Breast epithelium (tissue), 4 donors: ENCODE measurements around the gene GPN3. TPM values are rescaled to one million over a fixed set of nuclear protein-coding genes. Genes with fewer than 3 reads are reported as not detected.

Experiments
- DNase-seq, 2 donors: peaks; one replicate each; pipeline ENCODE4 v3.0.0-alpha.2; 2019; ENCODE audit warnings: low spot score in 2 of 2
- H3K27ac ChIP-seq, 2 donors: fragments of 200-600 bp; sonication (generic) in 1 of 2; one replicate each; pipeline ENCODE4 v1.5.1; 2016 to 2019; ENCODE audit warnings: mild to moderate bottlenecking in 1 of 2
- H3K27me3 ChIP-seq, 2 donors: fragments of 200-600 bp; sonication (generic) in 1 of 2; one replicate each; pipeline versions ENCODE4 v1.5.1 to v1.6.0; 2017 to 2019; ENCODE audit warnings: control low read depth in 1 of 2, mild to moderate bottlenecking in 1 of 2
- H3K36me3 ChIP-seq: fragments of 200-600 bp; one replicate; pipeline ENCODE4 v1.5.1; 2019
- H3K4me1 ChIP-seq, 2 donors: fragments of 200-600 bp; sonication (generic); one replicate each; pipeline ENCODE4 v1.5.1; 2016 to 2019; ENCODE audit warnings: control low read depth in 1 of 2
- H3K4me3 ChIP-seq, 3 donors: fragments of 200-600 bp; sonication (generic); 1 replicate in 2 of 3; 2 replicates in 1 of 3; pipeline ENCODE4 v1.5.1; 2016 to 2019; ENCODE audit warnings: mild to moderate bottlenecking in 3 of 3, moderate library complexity in 2 of 3
- H3K9me3 ChIP-seq, 2 donors: fragments of 200-600 bp; sonication (generic) in 1 of 2; one replicate each; pipeline ENCODE4 v1.5.1; 2016 to 2019; ENCODE audit warnings: control low read depth in 1 of 2
- CTCF ChIP-seq, 3 donors: fragments of 450-650 bp; IDR thresholded peaks; one replicate each; pipeline ENCODE4 v1.5.1; 2016 to 2017; ENCODE audit warnings: antibody characterized with exemption in 3 of 3, mild to moderate bottlenecking in 3 of 3, moderate library complexity in 3 of 3
- POLR2A ChIP-seq: fragments of 450-650 bp; IDR thresholded peaks from one replicate; pipeline ENCODE4 v1.6.1; 2016; ENCODE audit warnings: antibody characterized with exemption, mild to moderate bottlenecking, moderate library complexity
- POLR2AphosphoS5 ChIP-seq, 3 donors: sonication (generic); formaldehyde crosslinking; IDR thresholded peaks; one replicate each; pipeline ENCODE4 v1.6.1; 2017; ENCODE audit warnings: antibody characterized with exemption in 3 of 3
- intact Hi-C: fragments of 100-400 bp; cut with DNase I; formaldehyde crosslinking; loops from one replicate; pipeline ENCODE4 v1.15.1; 2023; ENCODE audit warnings: low total_unique reads
- total RNA-seq, 3 donors: library from RNA; depleted of rRNA; stranded (reverse); fragments of >200 nt; gene quantifications; one replicate each; pipeline ENCODE4 v1.1.0, GENCODE V29; 2016

GPN3 gene
- total RNA-seq, 3 donors from 2014 or later = 19.8 to 31.0 (median 21.0) TPM

GRCh38 chr12:110403146-110403975, 64.7 kb downstream of the GPN3 start, which contains the start of gene ANAPC7:
Gene ANAPC7, minus strand, starts transcription at chr12:110403708. Its CDS starts 81 bp downstream, at chr12:110403627.
- DNase-seq = peak; percentile 86 to 90
- no peaks in the 10 kb centered on the region for H3K27me3 ChIP-seq
- TF ChIP-seq POLR2AphosphoS5 (IDR thresholded peaks at IDR 0.05) (peak; percentile 41 to 61 (median 58)), POLR2A (no peak), CTCF (IDR thresholded peaks at IDR 0.05) (peak in 1 of 3 donors; percentile 31)
- H3K4me3 ChIP-seq = peak within 1 kb of the TSS; percentile 83 to 95 (median 95)
- peak within 1 kb of the TSS; percentile 92 to 94 for H3K27ac ChIP-seq
- H3K36me3 ChIP-seq = no peaks in the 10 kb centered on the region
- H3K9me3 ChIP-seq = no peaks in the 10 kb centered on the region
- intact Hi-C loops = no loop called here
- H3K4me1 ChIP-seq = no peaks in the 10 kb centered on the region

Other genes starting within 250 kb of the GPN3 start
- 100 to 1,000 TPM in 2 of 3 donors, 10 to 100 TPM in 1; 95.1 to 109 (median 102) TPM for gene ATP2A2, start 187.0 kb downstream of the GPN3 start, total RNA-seq
- 10 to 100 TPM; 29.4 to 56.2 (median 43.3) TPM for gene ANAPC7, start 64.5 kb downstream of the GPN3 start, total RNA-seq
- 100 to 1,000 TPM; 286 to 426 (median 351) TPM for gene ARPC3, start 17.9 kb downstream of the GPN3 start, total RNA-seq
- gene FAM216A, start 588 bp upstream of the GPN3 start, total RNA-seq = 10 to 100 TPM in 1 of 3 donors, 1 to 10 TPM in 2; 6.1 to 10.5 (median 8.5) TPM
- 100 to 1,000 TPM in 1 of 3 donors, 10 to 100 TPM in 2; 82.9 to 135 (median 96.7) TPM for gene VPS29, start 33.9 kb upstream of the GPN3 start, total RNA-seq
- gene RAD9B, start 34.1 kb upstream of the GPN3 start, total RNA-seq = 1 to 10 TPM in 1 of 3 donors, under 1 TPM in 2; 0.48 to 2.8 (median 0.66) TPM
- 10 to 100 TPM; 21.6 to 31.9 (median 26.7) TPM for gene PPTC7, start 115.1 kb upstream of the GPN3 start, total RNA-seq
- 10 to 100 TPM; 43.0 to 76.0 (median 56.3) TPM for gene TCTN1, start 145.9 kb upstream of the GPN3 start, total RNA-seq
- 10 to 100 TPM in 1 of 3 donors, 1 to 10 TPM in 2; 2.6 to 16.6 (median 7.6) TPM for gene HVCN1, start 220.9 kb upstream of the GPN3 start, total RNA-seq